ENCODE results near the gene KRTAP20-4.

The KRTAP20-4 gene

DNA sequence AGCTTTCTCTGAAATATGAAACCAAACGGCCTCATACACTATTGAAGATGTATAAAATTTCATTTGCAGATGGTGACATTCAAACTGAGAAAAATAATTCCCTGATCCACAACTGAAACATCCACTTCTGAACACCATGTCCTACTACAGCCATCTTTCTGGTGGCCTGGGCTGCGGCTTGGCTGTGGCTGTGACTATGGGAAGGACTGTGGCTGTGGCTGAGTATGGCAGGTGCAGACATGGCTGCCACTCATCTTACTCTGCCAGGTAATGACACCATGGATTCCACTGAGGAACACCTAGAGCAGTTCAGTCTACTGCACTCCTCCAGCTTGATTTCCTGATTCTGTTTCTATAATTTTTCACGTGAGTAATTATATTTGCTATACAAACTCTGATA, at the start of gene KRTAP20-4:
KRTAP20-4 (plus strand) TSS at position 106 of the 400 bp plus-strand sequence.
- DNase-seq: no peak

DNA sequence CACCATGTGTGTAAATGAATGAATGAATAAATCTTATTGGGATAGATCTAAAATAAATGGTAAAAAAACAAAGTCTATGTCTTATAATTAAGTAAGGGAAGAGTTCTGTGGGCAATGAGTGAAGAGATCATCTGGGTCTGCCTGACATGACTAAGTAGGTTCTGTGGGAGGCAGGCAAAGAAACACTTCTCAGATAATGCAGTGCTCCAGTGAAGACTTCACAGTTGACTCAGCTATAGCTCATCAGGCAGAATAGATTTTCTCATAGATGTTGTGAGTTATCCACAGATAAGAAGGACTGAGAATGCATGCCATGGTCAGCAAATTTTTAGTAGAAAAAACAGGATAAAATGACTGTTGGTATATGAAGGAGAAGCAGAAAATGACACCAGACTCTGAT, 42.7 kb upstream of the KRTAP20-4 start:
- DNase-seq: no peak

GRCh38 chr21:30579346-30579745, 41.1 kb upstream of the KRTAP20-4 start:
- DNase-seq: no peak

GRCh38 chr21:30580132-30580531, 40.3 kb upstream of the KRTAP20-4 start:
- DNase-seq: no peak

DNA sequence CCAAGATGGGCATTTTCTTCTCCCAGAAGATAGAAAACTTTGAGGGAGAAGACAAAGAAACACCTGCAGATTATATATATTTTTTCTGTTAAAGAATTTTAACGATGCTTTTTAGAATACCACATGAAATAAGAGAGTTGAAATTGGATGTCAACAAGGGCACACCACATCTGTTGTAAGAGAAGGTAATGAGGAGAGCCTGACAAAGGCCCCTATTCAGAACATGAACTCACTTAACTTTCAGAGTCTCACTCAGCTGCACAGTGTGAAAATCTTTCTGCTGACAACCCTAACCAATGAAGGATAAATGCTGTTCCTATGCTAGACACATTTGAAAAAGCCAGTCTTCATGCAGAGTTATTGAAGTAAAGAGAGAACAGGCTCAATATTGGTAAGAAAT, 37.6 kb upstream of the KRTAP20-4 start:
- DNase-seq: no peak

DNA sequence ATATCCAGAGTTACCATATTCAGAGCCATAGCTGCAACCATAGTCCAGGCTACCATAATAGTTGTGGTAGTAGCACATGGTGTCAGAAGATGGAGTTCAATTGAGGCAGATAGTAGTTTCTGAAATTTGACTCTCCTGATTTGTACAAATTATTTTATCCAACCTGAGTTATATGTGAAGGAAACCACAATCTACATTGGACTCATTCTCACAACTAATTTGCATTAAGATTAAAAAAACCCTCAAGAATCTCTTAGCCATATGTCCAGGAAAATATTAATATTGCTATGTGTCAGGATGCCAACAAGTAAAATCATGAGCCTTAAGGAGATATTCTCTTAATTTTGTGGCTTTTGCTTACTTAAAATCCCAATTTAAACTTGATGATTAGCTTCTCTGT, 30.1 kb upstream of the KRTAP20-4 start, which contains the start of gene KRTAP22-2:
KRTAP22-2 (minus strand) TSS at position 101 of the 400 bp plus-strand sequence.
- DNase-seq: no peak

DNA sequence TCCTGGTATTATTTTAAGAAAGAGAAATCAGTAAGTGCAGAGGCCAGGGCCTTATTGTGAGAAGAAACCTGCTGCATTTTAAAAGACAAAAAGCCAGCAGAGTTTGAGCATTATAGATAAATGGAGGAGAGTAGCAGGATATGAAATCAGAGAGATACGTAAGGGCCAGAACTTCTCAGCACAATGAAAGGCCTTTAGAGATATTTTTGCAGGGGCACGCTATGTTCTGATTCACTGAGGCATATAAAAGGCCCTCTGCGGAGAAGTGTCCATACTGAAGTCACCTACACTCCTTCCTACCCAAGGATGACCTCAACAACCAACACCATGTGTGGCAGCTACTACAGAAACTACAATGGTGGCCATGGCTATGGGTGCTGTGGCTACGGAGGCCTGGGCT, 28.3 kb upstream of the KRTAP20-4 start, which contains the start of gene KRTAP6-3:
KRTAP6-3 (plus strand) TSS at position 301 of the 400 bp plus-strand sequence; CDS start at position 307, 6 bp downstream.
- DNase-seq: no peak

- no peak for DNase-seq
These were observed 21.6 kb upstream of the KRTAP20-4 start, which contains the start of gene KRTAP6-2 for GRCh38 chr21:30598802-30599201. TSS of gene KRTAP6-2 (minus strand) at chr21:30598902. CDS start at chr21:30598874, 28 bp downstream.

DNA sequence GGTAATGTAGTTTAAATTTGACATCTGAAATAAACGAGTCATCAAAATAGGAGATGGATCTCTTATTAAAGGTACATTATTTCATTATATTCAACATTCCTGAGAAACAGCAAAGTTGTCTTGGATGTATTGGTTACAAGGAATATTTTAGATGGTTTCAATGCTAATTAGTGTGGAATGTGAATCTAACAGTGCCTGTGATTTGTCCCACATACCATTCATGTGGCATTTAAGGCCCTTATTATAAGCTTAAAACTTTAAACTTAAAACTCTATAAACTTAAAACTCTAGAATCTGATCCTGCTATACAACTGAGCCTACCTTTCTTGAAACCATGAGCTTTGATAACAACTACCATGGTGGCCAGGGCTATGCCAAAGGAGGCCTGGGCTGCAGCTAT, 19.6 kb upstream of the KRTAP20-4 start, which contains the start of gene KRTAP22-1:
KRTAP22-1 (plus strand) TSS at position 301 of the 400 bp plus-strand sequence.
- no peak for DNase-seq

- no peak for DNase-seq
These were observed 14.5 kb upstream of the KRTAP20-4 start for GRCh38 chr21:30605968-30606367.

GRCh38 chr21:30612132-30612531, 8.3 kb upstream of the KRTAP20-4 start:
- DNase-seq: no peak

GRCh38 chr21:30613836-30614235, 6.6 kb upstream of the KRTAP20-4 start, which contains the start of gene KRTAP6-1:
TSS of gene KRTAP6-1 (minus strand) at chr21:30613930. CDS start at chr21:30613904, 26 bp downstream.
- no peak for DNase-seq

- DNase-seq: no peak
These were observed 5.2 kb upstream of the KRTAP20-4 start for GRCh38 chr21:30615199-30615598.

DNA sequence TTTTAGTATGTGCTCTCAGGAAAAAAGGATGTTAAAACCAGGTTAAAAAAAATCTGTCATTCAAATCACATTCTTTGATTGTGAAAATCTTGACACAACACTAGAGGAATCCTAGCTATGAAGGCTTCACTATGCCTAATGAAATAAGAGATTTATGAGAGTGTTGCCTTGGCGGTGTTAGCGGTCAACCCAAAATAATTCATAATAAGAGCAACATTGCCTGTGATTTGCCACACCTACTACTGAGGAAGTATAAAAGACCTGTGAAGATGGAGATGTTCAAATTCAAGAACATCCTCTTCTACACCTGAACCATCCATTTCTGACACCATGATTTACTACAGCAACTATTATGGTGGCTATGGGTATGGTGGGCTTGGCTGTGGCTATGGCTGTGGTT, 4.3 kb upstream of the KRTAP20-4 start, which contains the start of gene KRTAP20-1:
KRTAP20-1 (plus strand) TSS at position 301 of the 400 bp plus-strand sequence; CDS start at position 331, 30 bp downstream.
- DNase-seq: no peak

DNA sequence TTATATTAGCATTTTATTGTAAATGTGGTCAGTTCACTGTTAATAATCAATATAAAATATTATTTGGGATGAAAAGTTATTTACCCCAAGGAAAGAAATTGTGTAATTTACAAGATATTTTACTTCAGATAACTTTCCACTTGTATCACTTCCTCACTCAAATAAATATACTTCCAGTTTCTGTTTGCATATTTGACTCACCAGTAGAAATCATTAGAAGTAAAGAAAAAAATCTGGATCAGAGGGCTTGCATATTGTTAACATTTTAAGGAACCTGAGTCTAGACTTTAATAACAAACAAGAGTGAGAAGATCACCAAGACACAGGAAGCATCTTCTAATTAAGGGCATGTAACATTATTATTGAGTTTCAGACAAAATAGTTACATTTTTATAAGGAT, 347 bp upstream of the KRTAP20-4 start:
- DNase-seq: no peak

DNA sequence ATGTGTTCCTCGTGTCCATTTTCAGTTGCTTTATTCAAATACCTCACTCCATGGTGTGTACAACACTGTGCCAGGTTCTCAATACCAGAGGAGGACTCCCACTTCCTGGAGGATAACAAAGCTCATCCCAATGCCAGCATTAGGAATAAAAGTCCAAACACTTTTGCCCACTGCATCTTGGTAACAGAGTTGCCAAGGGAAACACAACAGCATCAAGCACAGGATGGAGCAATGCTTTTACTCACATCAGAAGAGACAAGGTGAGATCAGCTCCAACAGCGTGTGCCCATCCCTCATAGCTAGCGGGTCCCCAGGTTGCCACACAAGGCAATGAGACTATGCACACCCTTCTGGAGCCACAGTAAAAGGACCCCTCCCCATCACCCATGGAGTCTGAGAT, 2.9 kb downstream of the KRTAP20-4 start:
- no peak for DNase-seq

DNA sequence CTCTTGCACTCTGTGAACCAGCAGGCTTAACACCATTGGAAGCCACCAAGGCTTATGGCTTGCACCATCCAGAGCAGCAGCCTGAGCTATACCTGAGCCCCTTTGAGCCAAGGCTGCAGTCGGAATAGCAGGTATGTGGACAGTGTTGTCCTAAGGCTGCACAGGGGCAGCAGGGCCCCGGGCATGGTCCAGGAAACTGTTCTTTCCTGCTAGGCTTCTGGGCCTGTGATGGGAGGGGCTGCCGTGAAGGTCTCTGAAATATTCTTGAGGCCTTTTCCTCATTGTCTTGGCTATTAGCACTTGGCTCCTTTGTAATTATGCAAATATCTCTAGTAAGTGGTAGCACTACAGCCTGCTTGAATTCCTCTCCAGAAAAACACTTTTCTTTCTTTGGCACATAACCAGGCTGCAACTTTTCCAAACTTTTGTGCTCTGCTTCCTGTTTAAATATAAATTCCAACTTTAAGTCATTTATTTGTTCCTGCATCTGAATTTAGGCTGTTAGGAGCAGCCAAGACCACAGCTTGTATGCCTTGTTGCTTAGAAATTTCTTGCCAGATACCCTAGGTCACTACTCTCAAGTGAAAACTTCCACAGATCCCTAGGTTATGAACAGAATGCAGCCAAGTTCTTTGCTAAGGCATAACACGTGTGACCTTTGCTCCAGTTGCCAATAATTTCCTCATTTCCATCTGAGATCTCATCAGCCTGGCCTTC, 5.2 kb downstream of the KRTAP20-4 start:
- no peak for DNase-seq

- DNase-seq: no peak
These were observed 7.7 kb downstream of the KRTAP20-4 start for GRCh38 chr21:30628109-30628508.

DNA sequence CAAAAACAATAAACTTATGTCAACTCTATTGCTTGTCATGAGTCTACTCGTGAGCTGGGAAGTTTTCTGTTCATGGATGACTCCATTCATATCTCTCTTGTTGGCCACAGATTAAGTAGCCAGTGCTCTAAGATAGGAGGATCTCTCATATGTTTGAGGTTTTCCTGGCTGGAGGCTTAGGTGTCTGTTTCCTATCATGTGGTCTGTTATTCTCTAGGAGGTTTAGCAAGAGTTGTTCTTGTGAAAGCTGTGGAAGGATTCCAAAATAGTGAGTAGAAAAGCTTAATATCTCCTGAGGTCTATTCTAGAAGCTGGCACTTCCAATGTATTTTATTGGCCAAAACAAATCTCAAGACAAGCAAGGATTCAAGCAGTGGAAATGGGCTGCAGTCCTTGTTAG, 8.8 kb downstream of the KRTAP20-4 start:
- no peak for DNase-seq

- no peak for DNase-seq
These were observed 14.5 kb downstream of the KRTAP20-4 start, which contains the start of gene KRTAP20-2 for GRCh38 chr21:30634906-30635305. TSS of gene KRTAP20-2 (plus strand) at chr21:30635206. CDS start at chr21:30635264, 58 bp downstream.

DNA sequence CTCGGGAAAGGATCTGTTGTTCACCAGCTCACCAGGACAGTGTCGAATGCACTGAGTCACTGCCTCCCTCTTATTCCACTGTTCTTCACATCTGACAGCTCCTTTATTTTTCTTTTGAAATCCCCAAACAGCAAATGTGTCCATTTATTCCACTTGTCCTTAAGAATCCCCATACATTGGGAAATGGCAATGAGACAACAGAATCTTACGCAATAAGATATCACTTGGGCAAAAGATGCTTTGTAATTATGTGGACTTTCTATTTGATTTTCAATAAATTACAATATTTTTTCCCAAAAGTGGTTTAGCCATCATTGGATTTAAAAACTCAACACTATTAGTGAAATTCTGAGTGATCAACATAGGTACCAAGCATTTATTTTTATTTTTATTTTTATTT, 18.3 kb downstream of the KRTAP20-4 start:
- no peak for DNase-seq

- DNase-seq: no peak
These were observed 22.1 kb downstream of the KRTAP20-4 start, which contains the start of gene KRTAP20-3 for GRCh38 chr21:30642564-30642963. TSS of gene KRTAP20-3 (plus strand) at chr21:30642864.

- DNase-seq: no peak
These were observed 26.5 kb downstream of the KRTAP20-4 start for GRCh38 chr21:30646904-30647414.

- DNase-seq: no peak
These were observed 32.5 kb downstream of the KRTAP20-4 start for GRCh38 chr21:30652891-30653290.
